Smooth muscle cell (in vitro differentiated cells): ENCODE results near the gene HOXB2. TPM values are rescaled to one million over a fixed set of nuclear protein-coding genes. Genes with fewer than 3 reads are reported as not detected.

Source experiments
- DNase-seq: peaks from one replicate; lab custom pipeline; 2025; ENCODE audit not compliant: unreplicated experiment; lab: John Stamatoyannopoulos, UW
- H2AFZ ChIP-seq: fragments of 200-600 bp; sonication (generic); 2 replicates; pipeline ENCODE4 v1.6.0; 2016; ENCODE audit warnings: antibody characterized with exemption, low read depth, mild to moderate bottlenecking
- H3F3A ChIP-seq: fragments of 200-600 bp; sonication (generic); 2 replicates; pipeline ENCODE4 v1.6.0; 2017; ENCODE audit warnings: antibody characterized with exemption, low read depth
- H3K27ac ChIP-seq: fragments of 200-600 bp; sonication (generic); 2 replicates; pipeline ENCODE4 v1.5.1; 2016; ENCODE audit warnings: low read depth, mild to moderate bottlenecking
- H3K27me3 ChIP-seq: fragments of 200-600 bp; sonication (generic); 2 replicates; pipeline ENCODE4 v1.6.1; 2016; ENCODE audit warnings: low read depth, mild to moderate bottlenecking
- H3K36me3 ChIP-seq: fragments of 200-600 bp; sonication (generic); 2 replicates; pipeline ENCODE4 v1.5.1; 2016; ENCODE audit warnings: low read depth
- H3K4me1 ChIP-seq: fragments of 200-600 bp; sonication (generic); 2 replicates; pipeline ENCODE4 v1.5.1; 2016; ENCODE audit warnings: low read depth
- H3K4me2 ChIP-seq: fragments of 200-600 bp; sonication (generic); 2 replicates; pipeline ENCODE4 v1.6.0; 2016; ENCODE audit warnings: mild to moderate bottlenecking
- H3K4me3 ChIP-seq: fragments of 200-600 bp; sonication (generic); 2 replicates; pipeline ENCODE4 v1.5.1; 2016; ENCODE audit warnings: mild to moderate bottlenecking
- H3K79me2 ChIP-seq: fragments of 200-600 bp; sonication (generic); 2 replicates; pipeline ENCODE4 v1.6.0; 2016; ENCODE audit warnings: low read depth, mild to moderate bottlenecking
- H3K9ac ChIP-seq: fragments of 200-600 bp; sonication (generic); 2 replicates; pipeline ENCODE4 v1.6.0; 2016; ENCODE audit warnings: low read depth
- H3K9me3 ChIP-seq: fragments of 200-600 bp; sonication (generic); replicated peaks from 2 replicates; pipeline ENCODE4 v1.5.1; 2016; ENCODE audit warnings: low read depth
- H4K20me1 ChIP-seq: fragments of 200-600 bp; sonication (generic); 2 replicates; pipeline ENCODE4 v1.6.0; 2016; ENCODE audit warnings: low read depth
- WGBS: methylation state at CpG from one replicate; pipeline ENCODE4 v1.1.7; 2016; ENCODE audit warnings: low lambda C conversion rate; 5-methylcytosine and 5-hydroxymethylcytosine counted together
- polyA plus RNA-seq: library from polyadenylated mRNA; unstranded; fragments of >200 nt; fragmentation: Nextera tagmentation; extraction: Ambion mirVana; gene quantifications from 2 replicates; pipeline ENCODE4 v1.2.1, GENCODE V29; 2016
- total RNA-seq: library from RNA; depleted of rRNA; stranded (reverse); fragments of >200 nt; gene quantifications from 2 replicates; pipeline ENCODE4 v1.2.3, GENCODE V29; 2014
- TF ChIP-seq, protein P1 (sequence below): fragments of 200-600 bp; sonication (generic); IDR thresholded peaks from 2 replicates; pipeline ENCODE4 v1.5.1; 2017; ENCODE audit warnings: borderline replicate concordance, mild to moderate bottlenecking, antibody characterized with exemption; ENCODE audit not compliant: insufficient read depth, poor library complexity, severe bottlenecking

The HOXB2 gene
- total and polyA plus RNA-seq, 2 experiments from 2014 or later = 26.5 to 40.4 TPM

DNA sequence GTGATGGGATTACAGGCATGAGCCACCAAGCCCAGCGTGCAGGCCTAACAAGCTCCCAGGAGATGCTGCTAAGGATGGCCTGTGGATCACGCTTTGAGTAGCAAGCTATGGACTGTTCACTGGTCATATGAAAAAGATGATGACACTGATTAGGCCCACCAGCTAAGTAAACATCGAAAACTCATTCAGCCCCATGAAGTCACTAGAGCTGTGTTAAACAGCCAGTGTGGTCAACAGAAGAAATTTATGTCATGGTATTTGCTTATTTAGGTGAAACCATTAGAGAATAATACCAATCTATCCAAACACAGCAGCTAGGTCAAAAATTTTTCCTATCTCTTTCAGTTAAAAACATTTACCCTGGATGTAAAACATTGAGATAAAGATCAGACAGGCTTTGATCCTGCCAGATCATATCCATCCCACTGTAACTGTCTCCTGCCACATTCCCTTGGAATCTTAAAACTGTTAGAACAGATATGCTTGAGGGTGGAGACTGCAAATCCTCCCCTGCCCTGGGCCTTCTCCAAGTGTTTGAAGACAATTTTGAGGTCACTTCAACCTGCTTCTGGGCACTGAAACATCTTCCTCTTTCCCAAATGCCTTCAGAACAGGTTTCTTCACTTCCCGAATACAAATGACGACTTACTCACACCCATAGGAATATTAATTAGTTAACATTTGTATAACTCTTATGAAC lies 45.0 kb downstream of the HOXB2 start:
- TF ChIP-seq, protein P1, sequence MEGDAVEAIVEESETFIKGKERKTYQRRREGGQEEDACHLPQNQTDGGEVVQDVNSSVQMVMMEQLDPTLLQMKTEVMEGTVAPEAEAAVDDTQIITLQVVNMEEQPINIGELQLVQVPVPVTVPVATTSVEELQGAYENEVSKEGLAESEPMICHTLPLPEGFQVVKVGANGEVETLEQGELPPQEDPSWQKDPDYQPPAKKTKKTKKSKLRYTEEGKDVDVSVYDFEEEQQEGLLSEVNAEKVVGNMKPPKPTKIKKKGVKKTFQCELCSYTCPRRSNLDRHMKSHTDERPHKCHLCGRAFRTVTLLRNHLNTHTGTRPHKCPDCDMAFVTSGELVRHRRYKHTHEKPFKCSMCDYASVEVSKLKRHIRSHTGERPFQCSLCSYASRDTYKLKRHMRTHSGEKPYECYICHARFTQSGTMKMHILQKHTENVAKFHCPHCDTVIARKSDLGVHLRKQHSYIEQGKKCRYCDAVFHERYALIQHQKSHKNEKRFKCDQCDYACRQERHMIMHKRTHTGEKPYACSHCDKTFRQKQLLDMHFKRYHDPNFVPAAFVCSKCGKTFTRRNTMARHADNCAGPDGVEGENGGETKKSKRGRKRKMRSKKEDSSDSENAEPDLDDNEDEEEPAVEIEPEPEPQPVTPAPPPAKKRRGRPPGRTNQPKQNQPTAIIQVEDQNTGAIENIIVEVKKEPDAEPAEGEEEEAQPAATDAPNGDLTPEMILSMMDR = no peak
- Histone ChIP-seq H3K27ac (peak overlapping the region; percentile 92), H3K27me3 (no peaks in the 10 kb centered on the region), H3F3A (peaks cover 56% of the 10 kb centered on the region), H4K20me1 (no peaks in the 10 kb centered on the region), H3K9me3 (no peaks in the 10 kb centered on the region), H3K4me3 (no peak overlapping the region), H2AFZ (no peak overlapping the region), H3K36me3 (no peaks in the 10 kb centered on the region), H3K79me2 (no peaks in the 10 kb centered on the region), H3K4me1 (peaks cover 25% of the 10 kb centered on the region), H3K9ac (peak overlapping the region; percentile 30), H3K4me2 (peak overlapping the region; percentile 61)
- no peak for DNase-seq
- WGBS = 48% methylated on average over 5 of the region's 5 CpGs

DNA sequence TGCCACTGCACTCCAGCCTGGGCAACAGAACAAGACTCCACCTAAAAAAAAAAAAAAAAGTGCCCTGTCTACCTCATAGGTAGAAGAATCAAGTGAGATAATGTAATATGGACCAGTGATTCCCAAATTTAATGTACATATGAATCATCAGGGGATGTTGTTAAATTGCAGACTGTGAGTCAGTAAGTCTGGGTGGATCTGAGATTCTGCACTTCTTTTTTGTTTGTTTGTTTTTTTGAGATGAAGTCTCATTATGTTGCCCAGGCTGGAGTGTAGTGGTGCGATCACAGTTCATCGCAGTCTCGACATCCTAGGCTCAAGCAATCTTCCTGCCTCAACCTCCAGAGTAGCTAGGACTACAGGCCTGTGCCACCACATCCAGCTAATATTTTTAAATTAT lies 45.7 kb downstream of the HOXB2 start:
- Histone ChIP-seq H4K20me1 (no peaks in the 10 kb centered on the region), H3K4me3 (no peak overlapping the region), H3K36me3 (no peaks in the 10 kb centered on the region), H3K4me2 (peak overlapping the region; percentile 61), H2AFZ (no peak overlapping the region), H3K9me3 (no peaks in the 10 kb centered on the region), H3F3A (peaks cover 52% of the 10 kb centered on the region), H3K79me2 (no peaks in the 10 kb centered on the region), H3K4me1 (peaks cover 25% of the 10 kb centered on the region), H3K27me3 (no peaks in the 10 kb centered on the region), H3K27ac (peak overlapping the region; percentile 92), H3K9ac (no peak overlapping the region)
- TF ChIP-seq, protein P1 = no peak
- no peak for DNase-seq
- 23% methylated on average over 3 of the region's 3 CpGs for WGBS

DNA sequence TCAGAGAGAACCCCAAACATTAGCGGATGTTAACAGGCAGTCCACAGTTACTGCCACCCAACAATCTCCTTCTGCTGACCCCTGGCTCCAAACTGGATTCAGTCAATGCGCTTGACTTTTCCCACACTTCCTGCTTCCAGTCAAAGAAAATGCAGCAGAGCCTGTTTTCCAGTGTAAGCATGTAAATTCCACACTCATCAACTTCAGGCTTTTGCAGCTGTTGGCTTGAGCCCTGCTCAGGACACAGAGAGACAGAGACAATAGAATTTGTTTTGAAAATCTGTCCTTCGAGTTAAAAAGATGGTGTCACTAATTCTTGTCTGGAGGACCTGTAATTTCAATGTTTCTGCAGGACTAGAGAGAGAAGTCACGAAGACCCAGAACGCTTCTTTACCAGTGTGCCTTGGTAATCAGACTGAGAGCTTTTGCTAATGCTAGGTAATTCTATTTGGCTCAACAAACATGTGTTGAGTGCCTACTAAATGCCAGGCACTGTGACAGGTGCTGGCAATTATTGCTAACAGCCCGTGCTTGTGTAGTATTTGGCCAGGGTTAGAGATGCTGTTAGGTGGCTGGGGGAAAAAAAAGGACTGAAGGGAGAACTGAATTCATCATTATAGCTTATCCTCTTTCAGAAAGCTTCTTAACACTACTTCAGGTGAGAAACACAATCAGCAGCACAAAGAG lies 46.6 kb downstream of the HOXB2 start:
- no peaks in the 10 kb centered on the region for H3K9me3 ChIP-seq
- H3K36me3 ChIP-seq = no peaks in the 10 kb centered on the region
- peaks cover 52% of the 10 kb centered on the region for H3F3A ChIP-seq
- DNase-seq = no peak
- no peaks in the 10 kb centered on the region for H4K20me1 ChIP-seq
- H3K27me3 ChIP-seq = no peaks in the 10 kb centered on the region
- no peaks in the 10 kb centered on the region for H3K79me2 ChIP-seq
- peak overlapping the region; percentile 60 for H3K4me2 ChIP-seq
- H2AFZ ChIP-seq = no peak overlapping the region
- peak overlapping the region; percentile 92 for H3K27ac ChIP-seq
- TF ChIP-seq, protein P1 = no peak
- 34% methylated on average over 6 of the region's 6 CpGs for WGBS
- H3K9ac ChIP-seq = peak overlapping the region; percentile 60
- H3K4me1 ChIP-seq = peaks cover 25% of the 10 kb centered on the region
- H3K4me3 ChIP-seq = no peak overlapping the region
